ENCODE measurements around the gene DCHS2. TPM values are rescaled to one million over a fixed set of nuclear protein-coding genes. Genes with fewer than 3 reads are reported as not detected.
A peak's percentile ranks its signal among the peaks of the same experiment; 100 is the strongest.

The DCHS2 gene, protein sequence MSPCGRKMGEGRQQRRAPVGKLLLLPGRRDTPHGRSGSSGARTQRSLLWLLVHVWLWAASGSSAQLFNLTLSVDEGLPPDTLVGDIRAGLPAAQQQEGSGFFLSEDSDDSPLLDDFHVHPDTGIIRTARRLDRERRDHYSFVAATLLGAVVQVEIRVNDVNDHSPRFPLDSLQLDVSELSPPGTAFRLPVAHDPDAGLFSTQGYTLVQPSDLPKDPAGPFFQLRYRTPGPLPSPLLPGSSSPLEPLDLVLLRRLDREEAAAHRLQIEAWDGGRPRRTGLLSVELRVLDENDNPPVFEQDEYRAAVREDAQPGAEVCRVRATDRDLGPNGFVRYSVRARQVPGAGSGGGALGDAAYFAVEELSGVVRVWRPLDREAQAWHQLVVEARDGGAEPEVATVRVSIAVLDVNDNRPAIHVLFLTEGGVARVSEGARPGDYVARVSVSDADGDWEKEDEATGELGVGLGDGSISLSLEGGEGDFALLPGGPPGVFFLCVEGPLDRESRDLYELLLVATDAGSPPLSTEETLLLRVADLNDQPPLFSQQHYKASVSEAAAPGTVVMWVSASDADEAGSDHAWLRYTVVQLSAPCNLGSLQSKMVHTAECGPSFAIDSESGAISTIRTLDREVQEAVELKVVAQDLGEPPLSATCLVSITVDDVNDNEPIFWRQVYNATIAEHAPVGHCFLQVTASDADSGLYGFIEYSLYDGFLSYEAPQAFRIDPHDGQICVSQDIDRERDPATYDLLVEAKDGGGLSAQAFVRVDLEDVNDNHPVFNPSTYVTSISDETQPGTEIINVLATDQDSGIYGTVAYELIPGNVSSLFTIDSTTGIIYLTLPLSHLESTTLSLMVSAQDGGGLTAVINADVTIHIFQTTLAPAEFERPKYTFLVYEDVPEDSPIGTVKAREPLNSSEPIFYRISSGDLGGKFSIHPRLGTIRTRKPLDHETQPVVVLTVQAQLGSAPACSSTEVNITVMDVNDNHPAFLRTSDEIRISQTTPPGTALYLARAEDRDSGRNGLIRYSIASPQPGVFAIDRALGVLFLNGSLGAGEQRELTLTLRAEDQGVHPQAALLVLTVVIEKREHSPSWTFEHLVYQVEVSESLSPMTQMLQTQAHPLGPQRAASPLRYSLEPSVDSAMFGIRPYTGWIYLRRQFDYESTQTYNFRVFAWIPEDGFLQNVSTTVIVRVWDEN (N-terminal part only)
- 0.13 and 0.16 TPM in 2 replicates for total RNA-seq
- long read RNA-seq = 0 reads

DNA sequence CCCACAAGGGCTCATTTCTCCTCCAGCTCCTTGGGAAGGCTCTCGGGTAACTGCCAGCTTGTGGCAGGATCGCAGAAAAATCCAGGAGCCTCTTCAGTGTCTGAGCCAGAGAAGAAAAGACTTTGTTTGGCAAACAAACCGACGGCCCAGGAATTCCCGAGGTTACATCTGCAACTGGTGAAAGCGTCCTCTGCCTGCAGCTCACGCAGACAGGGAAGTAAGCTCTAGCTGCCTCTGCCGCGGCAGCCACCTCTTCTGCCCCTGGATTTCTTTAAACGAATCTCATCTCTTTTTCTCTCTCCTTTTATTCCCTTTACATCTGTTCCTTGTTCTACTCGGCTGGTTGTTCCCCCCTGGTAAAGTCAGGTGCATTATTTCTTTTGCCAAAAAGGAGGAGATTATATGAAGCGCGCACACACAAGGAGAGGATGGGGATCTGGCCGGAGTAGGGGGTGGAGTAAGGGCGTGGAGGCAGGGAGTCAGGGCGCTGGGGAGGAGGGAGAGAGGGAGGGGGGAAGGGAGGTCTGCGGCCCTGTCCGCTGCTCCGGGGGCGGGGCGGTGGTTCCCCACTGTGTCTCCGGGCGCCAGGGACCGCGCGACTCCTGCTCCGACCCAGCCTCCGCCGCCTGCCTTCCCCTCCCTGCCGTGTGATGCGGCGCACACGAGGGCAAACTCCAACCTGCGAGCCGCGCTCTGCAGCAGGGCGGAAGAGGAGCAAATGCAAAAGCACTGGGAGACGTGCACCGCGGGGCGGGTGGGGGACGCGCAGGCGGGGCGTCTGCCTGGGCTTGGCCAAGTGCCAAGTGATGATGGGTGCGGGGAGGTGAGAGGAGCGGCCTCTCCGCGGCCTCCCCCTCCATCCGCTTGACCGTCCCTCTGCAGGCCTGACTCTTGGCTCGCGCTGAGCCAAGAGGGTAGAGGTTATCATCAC is at the start of gene DCHS2:
Gene DCHS2 (minus strand): TSS at position 459 of the 931 bp plus-strand sequence. CDS start 444 bp downstream, at position 15.
- TF ChIP-seq, protein P1, sequence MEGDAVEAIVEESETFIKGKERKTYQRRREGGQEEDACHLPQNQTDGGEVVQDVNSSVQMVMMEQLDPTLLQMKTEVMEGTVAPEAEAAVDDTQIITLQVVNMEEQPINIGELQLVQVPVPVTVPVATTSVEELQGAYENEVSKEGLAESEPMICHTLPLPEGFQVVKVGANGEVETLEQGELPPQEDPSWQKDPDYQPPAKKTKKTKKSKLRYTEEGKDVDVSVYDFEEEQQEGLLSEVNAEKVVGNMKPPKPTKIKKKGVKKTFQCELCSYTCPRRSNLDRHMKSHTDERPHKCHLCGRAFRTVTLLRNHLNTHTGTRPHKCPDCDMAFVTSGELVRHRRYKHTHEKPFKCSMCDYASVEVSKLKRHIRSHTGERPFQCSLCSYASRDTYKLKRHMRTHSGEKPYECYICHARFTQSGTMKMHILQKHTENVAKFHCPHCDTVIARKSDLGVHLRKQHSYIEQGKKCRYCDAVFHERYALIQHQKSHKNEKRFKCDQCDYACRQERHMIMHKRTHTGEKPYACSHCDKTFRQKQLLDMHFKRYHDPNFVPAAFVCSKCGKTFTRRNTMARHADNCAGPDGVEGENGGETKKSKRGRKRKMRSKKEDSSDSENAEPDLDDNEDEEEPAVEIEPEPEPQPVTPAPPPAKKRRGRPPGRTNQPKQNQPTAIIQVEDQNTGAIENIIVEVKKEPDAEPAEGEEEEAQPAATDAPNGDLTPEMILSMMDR (IDR thresholded peaks at IDR 0.05) = no peak
- DNase-seq (ENCODE audit: extremely low spot score, unreplicated experiment) = no peak
- Mint-ChIP-seq H3K4me3 (ENCODE audit: unreplicated experiment) (peak within 1 kb of the TSS; percentile 71), H3K27ac (ENCODE audit: unreplicated experiment) (no peak within 1 kb of the TSS), H3K36me3 (ENCODE audit: unreplicated experiment) (no peaks in the 10 kb centered on the region), H3K27me3 (ENCODE audit: unreplicated experiment) (peaks cover 72% of the 10 kb centered on the region), H3K9me3 (ENCODE audit: unreplicated experiment) (no peaks in the 10 kb centered on the region), H3K4me1 (ENCODE audit: unreplicated experiment) (peaks cover 14% of the 10 kb centered on the region)

DNA sequence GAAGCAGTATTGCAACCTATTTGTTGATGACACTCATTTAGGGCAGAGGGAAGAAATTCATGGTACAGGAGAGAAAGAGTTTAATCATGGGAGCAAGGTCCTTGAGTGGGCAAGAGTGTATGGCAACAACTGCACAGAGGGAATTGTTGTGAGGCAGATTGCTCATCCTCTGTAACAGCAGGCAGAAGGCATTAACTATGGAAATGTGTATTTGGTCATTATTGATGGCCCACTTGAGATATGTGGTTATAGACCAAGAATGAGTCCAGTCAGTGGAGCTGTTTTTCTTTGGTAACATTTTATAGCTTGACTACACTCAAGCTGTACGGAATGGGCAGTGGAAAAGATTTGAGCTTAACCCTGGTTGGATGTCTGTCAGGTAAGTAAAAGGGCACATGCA is 42.7 kb upstream of the DCHS2 start:
- H3K36me3 Mint-ChIP-seq (ENCODE audit: unreplicated experiment) = peaks cover 15% of the 10 kb centered on the region
- no peaks in the 10 kb centered on the region for H3K4me1 Mint-ChIP-seq (ENCODE audit: unreplicated experiment)
- no peak overlapping the region for H3K27ac Mint-ChIP-seq (ENCODE audit: unreplicated experiment)
- peaks cover 5% of the 10 kb centered on the region for H3K27me3 Mint-ChIP-seq (ENCODE audit: unreplicated experiment)
- H3K4me3 Mint-ChIP-seq (ENCODE audit: unreplicated experiment) = no peak overlapping the region
- TF ChIP-seq, protein P1 (IDR thresholded peaks at IDR 0.05) = no peak
- no peak for DNase-seq (ENCODE audit: extremely low spot score, unreplicated experiment)
- no peaks in the 10 kb centered on the region for H3K9me3 Mint-ChIP-seq (ENCODE audit: unreplicated experiment)

DNA sequence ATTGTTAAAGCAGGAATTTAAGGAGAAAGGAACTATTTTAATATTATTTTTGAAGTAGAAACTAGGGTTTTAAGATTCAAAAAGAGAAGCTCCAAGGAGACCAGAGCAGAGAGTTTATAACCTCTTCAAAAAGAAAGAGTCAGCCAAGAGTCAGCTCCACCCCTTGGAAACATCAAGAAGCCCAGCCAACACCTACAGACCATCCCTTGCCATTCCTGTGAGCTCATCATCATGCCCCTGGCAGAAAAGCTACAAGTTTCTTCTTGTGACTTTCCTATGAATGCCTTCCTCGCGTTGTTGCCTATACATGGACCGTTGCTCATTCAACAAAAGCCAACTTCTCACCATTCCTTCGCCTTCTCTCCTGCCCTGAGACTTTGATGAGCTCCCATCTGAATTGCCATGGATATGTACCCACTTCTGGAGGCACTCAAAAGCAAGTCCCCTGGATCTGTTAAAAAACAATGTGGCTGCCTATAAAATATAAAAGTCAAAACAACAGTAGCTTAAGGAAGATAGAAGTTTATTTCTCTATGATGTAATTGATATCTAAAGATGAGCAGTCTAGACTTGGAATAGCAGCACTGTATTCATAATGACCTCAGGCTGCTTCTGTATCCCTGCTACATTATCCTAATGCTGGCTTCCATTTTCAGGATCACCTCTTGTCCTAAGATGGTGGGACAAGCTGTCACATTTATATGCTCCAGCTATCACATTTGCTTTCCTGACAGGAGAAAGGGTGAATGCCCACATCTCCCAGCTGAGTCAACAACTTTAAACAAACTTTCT is 38.3 kb upstream of the DCHS2 start:
- H3K4me3 Mint-ChIP-seq (ENCODE audit: unreplicated experiment) = no peak overlapping the region
- no peak for DNase-seq (ENCODE audit: extremely low spot score, unreplicated experiment)
- H3K36me3 Mint-ChIP-seq (ENCODE audit: unreplicated experiment) = peaks cover 3% of the 10 kb centered on the region
- TF ChIP-seq, protein P1 (IDR thresholded peaks at IDR 0.05) = no peak
- H3K27ac Mint-ChIP-seq (ENCODE audit: unreplicated experiment) = no peak overlapping the region
- no peaks in the 10 kb centered on the region for H3K9me3 Mint-ChIP-seq (ENCODE audit: unreplicated experiment)
- no peaks in the 10 kb centered on the region for H3K4me1 Mint-ChIP-seq (ENCODE audit: unreplicated experiment)
- peaks cover 26% of the 10 kb centered on the region for H3K27me3 Mint-ChIP-seq (ENCODE audit: unreplicated experiment)

DNA sequence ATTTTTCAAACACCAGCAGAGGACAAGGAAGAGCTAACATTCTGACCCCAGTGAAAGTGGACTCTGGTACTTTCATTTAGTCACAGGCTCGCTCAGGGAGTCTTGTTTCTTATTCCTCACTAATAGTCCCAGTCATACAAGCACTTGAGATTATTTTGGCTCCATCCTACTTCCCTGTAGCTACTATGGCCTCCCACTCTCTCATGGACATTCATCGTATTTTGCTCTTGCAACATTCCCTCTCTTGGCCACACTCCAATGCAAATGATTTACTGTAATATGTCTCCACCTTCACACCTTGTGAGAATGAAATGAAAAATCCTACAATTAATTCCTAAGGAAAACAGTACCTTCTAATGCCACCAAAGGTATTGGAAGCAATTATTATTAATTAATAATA is 37.3 kb upstream of the DCHS2 start:
- DNase-seq (ENCODE audit: extremely low spot score, unreplicated experiment) = no peak
- Mint-ChIP-seq H3K9me3 (ENCODE audit: unreplicated experiment) (no peaks in the 10 kb centered on the region), H3K4me1 (ENCODE audit: unreplicated experiment) (no peaks in the 10 kb centered on the region), H3K27ac (ENCODE audit: unreplicated experiment) (no peak overlapping the region), H3K4me3 (ENCODE audit: unreplicated experiment) (no peak overlapping the region), H3K36me3 (ENCODE audit: unreplicated experiment) (no peaks in the 10 kb centered on the region), H3K27me3 (ENCODE audit: unreplicated experiment) (peaks cover 28% of the 10 kb centered on the region)
- TF ChIP-seq, protein P1 (IDR thresholded peaks at IDR 0.05) = no peak
